NOMO-1 treated with DMSO at 0.1 percent for 48 hours (cell line): Measurements from ENCODE around the gene LIN37.
A peak's percentile ranks its signal among the peaks of the same experiment; 100 is the strongest.

Experiments
- DNase-seq: peaks from one replicate; lab custom pipeline; 2025; ENCODE audit not compliant: unreplicated experiment; lab: John Stamatoyannopoulos, UW

The LIN37 gene

GRCh38 chr19:35734273-35734672, 14.1 kb upstream of the LIN37 start:
- DNase-seq, result no peak

- DNase-seq, result no peak
Observed at GRCh38 chr19:35734889-35735288, 13.5 kb upstream of the LIN37 start.

- no peak for DNase-seq
Observed at GRCh38 chr19:35736913-35737886, 11.2 kb upstream of the LIN37 start.

- DNase-seq, result no peak
Observed at GRCh38 chr19:35738021-35738886, 10.1 kb upstream of the LIN37 start.

GRCh38 chr19:35738887-35739229, 9.5 kb upstream of the LIN37 start:
- DNase-seq, result no peak

GRCh38 chr19:35739275-35740107, 8.9 kb upstream of the LIN37 start:
- DNase-seq, result no peak

- DNase-seq, result no peak
Observed at GRCh38 chr19:35740108-35740422, 8.3 kb upstream of the LIN37 start.

GRCh38 chr19:35740423-35741202, 7.8 kb upstream of the LIN37 start:
- peak; percentile 97 for DNase-seq

- no peak for DNase-seq
Observed at GRCh38 chr19:35741203-35741515, 7.2 kb upstream of the LIN37 start.

GRCh38 chr19:35742121-35742724, 6.2 kb upstream of the LIN37 start, which contains the start of gene IGFLR1:
TSS of gene IGFLR1 (minus strand) at chr19:35742452. CDS start at chr19:35741180, 1,272 bp downstream.
- DNase-seq, result peak; percentile 62

- no peak for DNase-seq
Observed at GRCh38 chr19:35743640-35744429, 4.5 kb upstream of the LIN37 start.

GRCh38 chr19:35744430-35745327, 3.7 kb upstream of the LIN37 start:
- DNase-seq, result peak; percentile 90

GRCh38 chr19:35745328-35746086, 2.9 kb upstream of the LIN37 start, which contains the start of the genes PSENEN and U2AF1L4:
TSS of gene PSENEN (plus strand) at chr19:35745651. CDS start at chr19:35745931, 280 bp downstream.
TSS of gene U2AF1L4 (minus strand) at chr19:35745418. CDS start at chr19:35745391, 27 bp downstream.
- DNase-seq, result peak; percentile 99

- DNase-seq, result no peak
Observed at GRCh38 chr19:35746087-35746462, 2.3 kb upstream of the LIN37 start.

GRCh38 chr19:35746531-35746930, 1.8 kb upstream of the LIN37 start:
- DNase-seq, result no peak

- DNase-seq, result no peak
Observed at GRCh38 chr19:35750167-35750566, 1.8 kb downstream of the LIN37 start.
